GM19463 (cell line): ENCODE data around the gene DPF3.

Experiments
- ATAC-seq: cut with Tn5 transposase; IDR thresholded peaks from one replicate; pipeline ENCODE4 v1.9.1; 2021; ENCODE audit warnings: mild to moderate bottlenecking, moderate library complexity; ENCODE audit not compliant: unreplicated experiment

The DPF3 gene

DNA sequence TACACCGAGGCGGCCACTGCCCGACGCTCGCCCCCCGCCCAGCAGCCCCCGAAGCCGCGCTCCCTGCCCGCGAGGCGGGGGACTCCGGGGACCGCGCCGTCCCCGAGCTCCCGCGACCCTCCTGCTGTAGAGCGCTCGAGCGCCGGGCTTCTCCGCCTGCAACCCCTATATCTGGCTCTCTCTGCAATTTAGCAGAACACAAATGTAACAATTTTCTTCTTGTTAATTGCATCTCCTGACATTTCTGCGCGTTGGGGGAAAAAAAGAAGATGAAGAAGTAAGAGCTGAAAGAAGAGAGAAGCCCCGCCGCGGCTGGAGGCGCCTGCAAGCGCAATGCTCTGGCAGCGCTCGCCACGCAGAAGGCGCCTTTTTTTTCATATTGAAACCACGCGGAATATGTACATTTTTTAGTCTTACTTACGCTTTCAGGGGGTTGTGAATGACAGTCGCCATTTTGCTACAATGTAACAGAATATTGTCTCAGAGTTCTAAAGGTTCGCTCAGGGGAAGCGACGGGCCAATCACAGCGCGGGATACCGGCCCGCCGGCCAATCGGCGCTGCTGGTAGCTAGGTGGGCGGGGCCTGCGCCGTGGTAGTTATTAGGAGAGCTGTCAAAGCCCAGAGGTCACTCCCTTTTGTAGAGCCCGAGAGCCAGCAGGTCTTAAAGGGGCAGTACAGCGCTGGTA, at the start of gene DPF3:
TSS of gene DPF3 (minus strand) at position 466 of the 687 bp plus-strand sequence. CDS start at position 453, 13 bp downstream.
- peak; percentile 99 for ATAC-seq

DNA sequence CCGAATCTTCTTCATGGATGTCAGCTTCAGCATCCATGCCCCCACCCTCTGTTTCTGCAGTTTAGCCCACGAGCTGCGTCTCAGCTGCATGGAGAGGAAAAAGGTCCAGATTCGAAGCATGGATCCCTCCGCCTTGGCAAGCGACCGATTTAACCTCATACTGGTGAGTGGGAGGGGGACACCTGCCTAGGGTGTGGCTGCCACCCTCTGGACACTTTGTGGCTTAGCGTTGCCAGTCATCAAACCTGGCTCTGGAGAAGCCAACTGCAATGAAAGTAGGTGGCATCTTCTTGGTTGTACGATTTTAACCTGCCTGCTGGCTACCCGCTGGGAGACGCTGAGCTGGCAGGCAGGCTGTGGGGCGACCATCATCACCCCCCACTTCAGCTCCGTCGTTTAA, 49.0 kb upstream of the DPF3 start:
- no peak for ATAC-seq

DNA sequence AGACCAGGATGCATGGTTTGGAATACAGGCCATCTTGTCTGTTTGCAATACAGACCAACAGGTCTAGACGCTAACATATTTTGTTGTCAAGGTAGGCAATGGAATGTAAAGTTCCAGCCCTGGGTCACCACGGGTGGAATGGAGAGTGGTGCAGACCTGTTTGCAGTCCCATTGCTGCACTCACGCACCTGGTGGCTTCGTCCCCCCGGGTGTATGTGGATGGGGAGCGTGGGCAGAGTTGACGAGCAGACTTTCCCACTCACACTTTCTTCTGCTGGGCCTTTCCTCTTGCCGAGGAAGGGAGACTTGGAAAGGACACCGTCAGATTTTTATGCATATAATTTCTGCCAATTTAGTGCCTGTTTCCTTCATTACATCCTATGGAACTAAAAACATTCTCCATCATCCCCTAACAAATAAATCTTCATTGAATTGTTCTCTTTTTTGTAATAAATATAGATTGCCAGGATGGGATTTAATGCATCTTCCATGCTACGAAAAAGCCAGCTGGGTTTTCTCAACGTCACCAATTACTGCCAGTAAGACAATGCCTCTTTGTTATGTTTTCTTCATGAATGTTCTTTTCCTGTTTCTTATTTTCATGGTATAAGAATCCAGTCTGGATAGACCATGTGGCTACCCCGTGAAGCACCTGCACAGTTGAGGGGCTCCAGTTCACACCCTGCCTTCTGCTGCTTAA, 47.5 kb upstream of the DPF3 start:
- no peak for ATAC-seq

DNA sequence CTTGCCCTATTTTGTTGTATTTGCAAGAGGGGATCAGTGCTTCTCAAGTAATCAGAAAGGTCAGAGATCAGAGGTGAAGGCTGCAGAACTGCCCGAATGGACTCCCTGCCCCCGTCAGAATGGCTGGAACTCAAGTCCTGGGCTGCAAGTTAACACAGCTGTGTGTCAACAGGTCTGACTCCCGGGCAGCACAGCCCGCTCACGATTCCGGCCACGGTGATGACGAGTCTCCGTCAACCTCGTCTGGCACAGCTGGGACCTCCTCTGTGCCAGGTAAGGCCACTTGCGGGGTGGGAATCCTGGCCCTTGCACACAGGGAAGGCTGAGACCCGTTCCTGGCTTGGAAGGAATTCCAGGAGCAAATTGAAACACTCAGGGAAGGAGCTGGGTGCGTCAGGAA, 45.7 kb upstream of the DPF3 start:
- ATAC-seq = no peak

DNA sequence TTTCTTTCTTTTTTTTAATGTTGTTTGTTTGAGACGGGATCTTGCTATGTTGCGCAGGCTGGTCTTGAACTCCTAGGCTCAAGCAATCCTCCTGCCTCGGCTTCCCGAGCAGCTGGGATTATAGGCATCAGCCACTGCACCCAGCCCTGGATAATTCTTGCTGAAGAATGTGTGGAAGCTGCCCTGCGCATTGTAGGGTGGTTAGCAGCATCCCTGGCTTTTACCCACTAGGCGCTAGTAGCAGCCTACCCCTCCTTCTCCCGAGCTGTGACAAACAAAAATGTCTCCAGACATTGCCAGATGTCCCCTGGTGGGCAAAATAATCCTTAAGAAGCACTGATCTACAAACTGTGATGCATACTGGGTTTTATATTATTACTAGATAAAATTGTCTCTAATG, 39.0 kb upstream of the DPF3 start:
- no peak for ATAC-seq

DNA sequence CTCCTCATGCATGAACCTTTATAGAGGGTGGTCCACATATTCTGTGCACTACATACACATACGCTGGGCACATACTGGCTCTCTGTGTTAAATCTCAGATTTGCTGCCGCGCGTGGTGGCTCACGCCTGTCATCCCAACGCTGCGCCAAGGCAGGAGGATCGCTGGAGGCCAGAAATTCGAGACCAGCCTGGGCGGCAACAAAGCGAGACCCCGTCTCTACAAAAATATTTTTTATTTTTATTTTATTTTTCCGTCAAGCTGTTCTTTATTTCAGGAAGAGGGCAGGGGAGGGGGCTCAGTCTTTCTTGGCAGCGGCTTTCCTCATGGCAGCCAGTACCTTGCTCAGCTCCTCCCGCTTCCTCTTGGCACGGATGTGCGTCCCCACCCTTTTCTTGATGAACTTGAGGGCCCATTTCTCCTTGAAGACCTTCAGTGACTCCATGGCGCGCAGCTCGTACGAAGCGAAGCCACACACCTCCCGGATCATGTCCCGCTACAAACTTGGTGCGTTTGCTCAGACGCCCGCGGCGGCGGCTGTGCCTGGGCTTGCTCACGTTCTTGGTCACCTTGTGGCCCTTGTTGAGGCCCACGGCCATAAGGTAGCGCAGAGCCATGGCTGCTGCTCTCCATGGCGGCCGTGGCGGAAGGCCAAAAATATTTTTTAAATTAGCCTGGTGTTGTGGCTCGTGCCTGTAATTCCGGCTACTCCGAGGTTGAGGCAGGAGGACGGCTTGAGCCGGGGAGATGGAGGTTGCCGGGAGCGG, 35.6 kb upstream of the DPF3 start:
- ATAC-seq = no peak

DNA sequence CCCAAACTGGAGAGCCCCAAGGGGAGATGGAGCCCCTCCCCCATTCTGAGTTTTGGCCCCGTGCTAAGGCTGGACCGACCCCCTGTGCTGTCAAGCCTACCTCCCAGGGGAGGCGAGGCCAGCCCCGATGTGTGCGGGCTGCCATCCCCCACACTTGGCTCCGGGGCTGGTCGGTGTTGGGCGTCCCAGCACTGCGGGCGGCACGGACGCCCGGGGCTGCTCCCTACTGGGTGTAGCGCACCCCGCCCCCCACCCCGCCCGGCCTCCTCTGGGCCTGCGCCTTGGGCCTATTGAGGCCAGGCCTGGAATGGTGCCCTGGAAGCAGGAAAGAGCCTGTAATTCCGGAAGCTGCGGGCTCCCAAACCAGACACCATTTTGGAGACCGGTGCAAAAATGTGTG, 35.0 kb upstream of the DPF3 start:
- ATAC-seq = no peak

DNA sequence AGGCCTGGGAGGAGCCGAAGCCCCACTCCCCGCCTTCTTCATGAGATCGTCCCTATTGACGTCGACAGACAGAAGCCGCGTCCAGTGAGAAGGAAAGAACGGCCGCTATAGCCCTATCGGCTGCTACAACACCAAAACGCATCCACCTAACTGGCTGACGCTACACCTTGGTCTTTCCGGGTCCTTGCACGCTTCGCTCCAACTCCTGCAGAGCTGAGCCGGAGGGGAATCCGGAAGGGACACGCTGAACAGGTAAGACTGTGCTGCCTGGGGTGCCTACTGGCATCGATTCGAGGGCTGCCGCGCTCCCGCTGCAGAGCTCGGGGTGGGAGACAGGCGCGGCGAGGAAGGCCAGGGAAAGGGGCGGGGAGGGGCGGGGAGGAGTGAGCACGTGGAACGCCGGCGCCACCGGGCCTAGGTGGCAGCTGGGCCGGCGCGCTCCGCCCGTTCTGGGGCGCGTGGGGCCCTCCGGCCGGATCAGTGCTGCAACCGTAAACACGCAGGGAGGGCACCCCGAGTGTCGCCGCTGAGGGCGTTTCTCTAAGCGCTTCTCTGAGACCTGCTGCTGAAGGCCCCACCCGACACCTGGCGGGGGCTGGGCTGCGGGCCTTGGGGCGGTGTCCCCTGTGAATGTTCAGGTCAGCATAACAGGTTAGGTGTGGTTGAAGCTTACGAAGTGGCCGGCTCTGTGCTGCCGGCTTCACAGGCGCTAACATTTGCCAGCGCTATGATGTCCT, 32.6 kb upstream of the DPF3 start, which contains the start of gene DCAF4:
TSS of gene DCAF4 (plus strand) at position 173 of the 737 bp plus-strand sequence. CDS start 11,515 bp downstream, outside the sequence.
- peak; percentile 96 for ATAC-seq

DNA sequence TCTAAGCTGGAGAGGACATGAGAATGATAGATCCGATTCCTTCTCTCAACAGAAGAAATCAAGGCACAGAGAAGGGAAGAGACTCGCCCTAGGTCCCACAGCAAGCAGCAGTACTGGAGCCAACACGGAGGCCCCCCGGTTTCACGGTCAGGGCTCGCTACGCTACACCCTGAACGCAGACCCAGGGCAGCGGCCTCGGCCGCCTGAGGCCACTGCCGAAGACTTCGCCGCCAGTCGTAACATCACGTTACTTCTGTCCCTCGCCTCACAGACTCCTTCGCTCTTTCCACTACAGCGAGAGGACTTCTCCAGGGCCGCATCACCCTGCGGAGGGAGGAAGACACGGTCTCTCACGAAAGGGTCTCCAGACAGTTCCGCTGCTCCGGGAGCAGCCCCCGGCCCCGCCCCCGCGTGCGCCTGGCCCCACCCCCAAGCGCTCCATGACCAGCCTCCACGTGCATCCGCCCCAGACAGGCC, 32.0 kb upstream of the DPF3 start:
- ATAC-seq = peak; percentile 19

DNA sequence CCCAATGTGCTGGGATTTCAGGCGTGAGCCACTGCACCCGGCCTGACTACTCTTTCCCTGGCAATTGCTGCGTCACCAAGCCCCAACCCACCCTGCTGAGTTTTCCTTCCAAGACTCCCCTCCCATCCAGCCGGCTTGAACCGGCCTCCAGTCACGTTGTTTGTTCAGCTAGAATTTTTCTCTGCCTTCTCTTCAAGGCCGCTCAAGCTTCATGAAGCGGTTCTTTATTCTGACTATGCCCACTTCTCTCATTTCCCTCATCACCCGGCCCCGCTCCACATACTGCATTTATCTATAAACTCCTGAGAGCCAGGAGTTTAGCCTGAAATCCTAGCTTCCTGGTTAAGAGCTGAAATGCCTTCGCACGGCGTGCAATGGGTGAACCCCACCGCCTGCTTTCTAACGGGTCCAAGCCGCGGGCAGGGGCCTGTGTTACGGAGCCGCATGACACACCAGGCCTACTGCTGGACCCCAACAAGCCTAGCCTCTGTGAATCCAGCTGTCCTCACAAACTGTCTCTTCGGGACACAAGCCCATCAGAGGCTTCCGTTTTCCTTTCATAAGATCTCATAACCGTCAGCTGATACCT, 31.4 kb upstream of the DPF3 start:
- ATAC-seq = no peak

DNA sequence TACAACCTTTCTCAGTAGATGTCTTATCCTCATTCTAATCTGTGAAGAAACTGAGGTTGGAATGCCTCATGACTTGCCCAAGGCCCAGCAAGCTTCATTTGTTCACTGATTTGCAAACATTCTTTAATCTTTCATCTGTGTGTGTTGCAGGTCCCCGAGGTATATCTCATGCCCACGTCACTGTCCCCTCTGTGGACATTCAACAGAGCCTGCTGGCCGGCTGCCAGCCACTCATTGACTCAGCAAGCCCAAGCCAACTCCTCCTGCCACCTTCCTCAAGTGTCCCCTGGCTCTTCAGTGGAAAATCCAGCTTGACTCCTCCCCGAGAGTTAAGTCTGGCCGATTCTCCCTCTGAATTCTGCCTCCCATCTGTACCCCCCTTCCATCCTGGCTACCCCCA, 30.4 kb upstream of the DPF3 start:
- no peak for ATAC-seq

DNA sequence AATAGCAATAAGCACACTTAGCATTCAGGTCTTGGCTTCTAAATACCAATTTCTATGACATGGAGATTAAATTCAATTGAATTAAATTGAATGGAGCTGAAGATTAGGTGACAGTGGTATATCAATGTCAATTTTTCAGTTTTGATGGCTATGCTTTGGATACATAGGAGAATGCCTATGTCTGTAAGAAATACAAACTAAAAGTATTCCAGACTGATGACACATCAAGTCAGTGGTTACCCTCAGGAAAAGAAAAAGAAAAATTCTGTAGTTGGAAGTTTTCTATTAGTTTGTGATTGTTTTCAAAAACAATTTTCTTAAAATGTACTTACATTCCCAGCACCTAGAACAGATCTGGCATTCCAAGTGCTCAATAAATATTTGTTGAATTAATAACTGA, 27.5 kb upstream of the DPF3 start:
- ATAC-seq = no peak

DNA sequence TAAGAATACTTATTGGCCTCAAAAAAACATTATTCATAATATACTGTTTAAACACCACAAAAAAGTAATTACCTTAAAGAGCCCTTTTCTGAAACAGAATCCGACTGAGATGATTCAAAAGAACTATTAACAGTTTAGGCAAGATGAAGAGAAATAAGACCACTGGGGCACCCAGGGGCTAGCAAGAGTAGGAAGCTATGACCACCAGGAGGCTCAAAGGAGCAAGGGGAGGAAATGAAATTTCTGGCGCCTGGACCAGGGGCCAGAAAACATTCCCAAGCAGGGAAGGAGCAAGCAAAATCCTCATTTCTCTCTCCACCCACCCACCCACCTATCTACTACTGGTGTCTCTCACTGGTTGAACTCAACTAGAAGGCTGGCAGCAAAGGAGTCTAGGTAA, 26.1 kb upstream of the DPF3 start:
- no peak for ATAC-seq

DNA sequence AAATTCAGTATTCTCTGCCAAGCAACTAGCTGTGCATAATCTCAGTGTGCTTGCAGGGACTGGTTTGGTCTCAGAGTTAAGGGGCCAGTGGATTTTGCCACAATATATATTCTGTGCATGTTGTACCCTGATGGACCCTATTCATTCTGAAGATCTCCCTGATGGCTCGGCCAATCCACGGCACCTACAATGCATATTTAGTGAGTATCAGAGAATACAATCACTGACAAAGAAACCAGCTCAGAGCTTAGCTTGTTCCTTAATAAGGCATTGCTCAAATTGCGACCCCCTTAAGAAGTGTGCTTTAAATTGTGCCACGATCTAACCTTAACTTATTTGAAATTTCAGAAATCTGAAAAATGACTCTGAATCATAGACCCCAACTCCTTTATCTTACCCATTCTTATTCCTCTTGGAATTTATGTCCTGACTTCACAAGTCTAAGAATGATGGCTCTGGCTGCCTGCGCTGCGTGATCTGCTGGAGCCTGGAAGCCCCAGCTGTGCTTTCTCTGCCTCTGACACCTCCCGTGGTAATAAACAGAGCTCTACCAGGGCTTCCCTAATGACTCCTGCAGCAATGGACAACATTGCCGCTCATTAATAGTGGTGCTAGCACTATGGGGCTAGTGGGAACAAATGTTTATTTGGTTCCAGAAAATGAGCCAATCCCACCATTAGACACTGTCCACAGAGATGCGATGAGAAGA, 23.3 kb upstream of the DPF3 start:
- no peak for ATAC-seq

DNA sequence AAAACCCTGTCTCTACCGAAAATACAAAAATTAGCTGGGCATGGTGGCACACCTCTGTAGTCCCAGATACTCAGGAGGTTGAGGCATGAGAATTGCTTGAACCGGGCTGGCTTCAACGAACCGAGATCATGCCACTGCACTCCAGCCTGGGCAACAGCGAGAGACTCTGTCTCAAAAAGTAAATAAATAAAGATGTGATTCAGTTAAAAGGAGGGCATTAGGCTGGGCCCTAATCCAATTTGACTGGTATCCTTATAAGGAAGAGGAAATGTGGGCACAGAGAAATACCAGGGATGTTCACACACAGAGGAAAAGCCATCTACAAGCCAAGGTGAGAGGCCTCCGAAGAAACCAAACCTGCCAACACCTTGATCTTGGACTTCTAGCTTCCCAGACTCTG, 22.3 kb upstream of the DPF3 start:
- no peak for ATAC-seq

DNA sequence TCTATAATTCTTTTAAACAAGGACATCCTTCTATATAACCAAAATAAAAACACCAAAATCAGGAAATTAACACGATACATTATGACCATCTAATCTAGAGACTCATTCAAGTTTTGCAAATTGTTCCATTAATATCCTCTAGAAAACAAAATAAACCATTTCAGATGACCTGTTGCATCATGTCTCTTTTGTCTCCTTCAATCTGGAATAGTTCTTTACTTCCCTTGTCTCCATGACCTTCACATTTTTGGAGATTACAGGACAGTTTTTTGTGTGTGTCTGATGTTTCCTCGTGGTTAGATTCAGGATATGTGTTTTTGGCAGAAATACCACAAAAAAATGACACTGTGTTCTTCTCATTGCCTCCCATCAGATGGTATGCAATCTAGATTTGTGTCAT, 19.9 kb upstream of the DPF3 start:
- no peak for ATAC-seq

DNA sequence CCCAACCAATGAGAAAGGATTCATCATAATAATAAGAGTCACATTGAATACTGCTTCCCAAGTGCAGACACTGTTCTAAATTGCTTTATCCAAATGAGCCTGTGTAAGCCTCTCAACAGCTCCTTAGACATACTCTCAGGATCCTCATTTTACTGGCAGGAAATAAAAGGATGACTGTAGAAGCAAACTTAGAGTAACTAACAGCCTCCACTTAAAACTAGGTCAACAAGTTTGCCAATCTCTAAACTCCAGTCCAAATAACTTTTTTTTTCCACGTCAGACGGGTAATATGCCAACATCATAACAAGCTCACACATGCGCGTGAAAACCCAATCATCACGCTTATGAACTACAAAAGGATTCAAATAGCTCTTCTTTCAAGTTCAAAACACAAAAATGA, 15.3 kb upstream of the DPF3 start:
- no peak for ATAC-seq

DNA sequence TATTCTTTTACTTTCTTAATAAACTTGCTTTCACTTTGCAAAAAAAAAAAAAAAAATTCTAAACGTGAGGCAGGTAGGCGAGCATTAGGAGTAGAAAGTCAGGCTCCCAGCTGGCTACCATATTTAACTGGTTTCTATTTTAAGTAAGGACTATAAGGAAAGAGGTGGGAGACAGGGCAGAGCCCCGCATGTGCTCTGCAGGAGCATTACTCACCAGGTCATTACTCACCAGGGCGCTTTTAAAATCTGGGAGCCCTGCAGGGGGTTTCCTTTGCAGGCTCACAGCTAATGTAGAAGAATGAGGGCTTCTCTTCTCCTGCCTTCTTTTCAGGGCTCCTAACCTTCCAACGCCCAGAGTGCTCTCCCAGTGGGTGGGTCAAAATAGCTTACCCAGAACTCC, 14.0 kb upstream of the DPF3 start:
- no peak for ATAC-seq

DNA sequence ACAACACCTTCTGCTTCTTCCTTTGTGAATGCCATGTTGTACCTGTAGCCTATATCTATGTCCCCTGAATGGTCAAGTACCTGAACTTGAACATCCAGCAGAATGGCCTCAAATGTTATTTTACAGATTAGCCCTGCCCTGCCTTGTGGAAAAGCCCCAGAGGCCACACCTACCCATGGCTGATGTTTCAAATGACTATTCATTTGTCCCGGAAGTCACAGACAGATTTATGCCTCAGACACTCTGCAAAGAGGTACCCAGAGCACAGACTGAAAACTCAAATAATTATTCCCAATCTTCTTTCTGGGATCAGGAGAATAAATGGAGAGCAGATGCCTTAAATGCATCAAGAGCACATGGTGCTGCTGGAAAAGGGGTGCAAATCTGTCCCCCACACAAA, 13.0 kb upstream of the DPF3 start:
- no peak for ATAC-seq

DNA sequence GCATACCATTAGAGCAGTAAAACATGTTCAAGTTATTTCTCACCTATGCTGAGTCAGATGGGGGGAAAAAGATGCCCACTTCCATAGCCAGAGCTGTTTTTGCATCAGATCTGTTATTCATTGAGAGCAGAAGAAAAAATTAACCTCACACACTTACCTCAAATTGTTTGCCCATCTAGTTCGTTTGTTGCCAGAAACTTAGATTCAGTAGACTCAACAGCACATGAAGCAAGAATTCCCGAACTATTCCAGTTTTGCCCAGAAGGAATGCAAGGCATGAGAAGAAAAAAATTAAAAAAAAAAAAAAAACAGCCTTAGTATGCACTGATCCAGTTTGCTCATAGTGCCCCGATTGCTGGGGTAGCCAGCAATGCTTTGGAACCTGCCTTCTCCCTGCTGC, 12.4 kb upstream of the DPF3 start:
- ATAC-seq = no peak
